Vagina (tissue), 2 donors: ENCODE data around the gene GTF2B. TPM values are rescaled to one million over a fixed set of nuclear protein-coding genes. Genes with fewer than 3 reads are reported as not detected.
A peak's percentile ranks its signal among the peaks of the same experiment; 100 is the strongest.
"Not testable (repeated sequence)": the region's sequence is repeated elsewhere in the genome, so short reads cannot be mapped to it uniquely, and the experiment has no call there.

Experiments
- DNase-seq, 2 donors: peaks; one replicate each; pipeline ENCODE4 v3.0.0-alpha.2; 2017; ENCODE audit errors: extremely low spot score in 2 of 2
- H3K27ac ChIP-seq: fragments of 200-600 bp; sonication (generic); one replicate; pipeline ENCODE4 v1.5.1; 2019
- H3K27me3 ChIP-seq: fragments of 200-600 bp; sonication (generic); one replicate; pipeline ENCODE4 v1.5.1; 2019
- H3K36me3 ChIP-seq, 2 donors: fragments of 200-600 bp; sonication (generic); one replicate each; pipeline ENCODE4 v1.5.1; 2017 to 2019
- H3K4me1 ChIP-seq: fragments of 200-600 bp; sonication (generic); one replicate; pipeline ENCODE4 v1.5.1; 2019
- H3K4me3 ChIP-seq, 2 donors: fragments of 200-600 bp; sonication (generic); 1 replicate in 1 of 2; 2 replicates in 1 of 2; pipeline ENCODE4 v1.5.1; 2016 to 2019
- H3K9me3 ChIP-seq: fragments of 200-600 bp; sonication (generic); one replicate; pipeline ENCODE4 v1.5.1; 2019
- CTCF ChIP-seq, 3 experiments: fragments of 450-650 bp in 2 of 3; fragments of 200-600 bp in 1 of 3; sonication (generic) in 1 of 3; IDR thresholded peaks; one replicate each; pipeline ENCODE4 v1.5.1; 2017 to 2019; ENCODE audit warnings: antibody characterized with exemption in 3 of 3, mild to moderate bottlenecking in 2 of 3, moderate library complexity in 2 of 3
- POLR2A ChIP-seq, 2 donors: fragments of 450-650 bp; IDR thresholded peaks; one replicate each; pipeline ENCODE4 v1.6.1; 2017; ENCODE audit warnings: antibody characterized with exemption in 2 of 2, mild to moderate bottlenecking in 2 of 2, moderate library complexity in 2 of 2
- POLR2AphosphoS5 ChIP-seq, 2 donors: sonication (generic); formaldehyde crosslinking; IDR thresholded peaks; one replicate each; pipeline ENCODE4 v1.9.0; 2017; ENCODE audit warnings: antibody characterized with exemption in 2 of 2, mild to moderate bottlenecking in 2 of 2, low read depth in 1 of 2; ENCODE audit not compliant: insufficient read depth in 1 of 2
- intact Hi-C: fragments of 100-400 bp; cut with DNase I; formaldehyde crosslinking; loops from one replicate; pipeline ENCODE4 v1.15.1; 2023
- total RNA-seq: library from RNA; depleted of rRNA; stranded (reverse); fragments of >200 nt; gene quantifications from one replicate; pipeline ENCODE4 v1.2.3, GENCODE V29; 2016

The GTF2B gene
- total RNA-seq, 1 donor from 2014 or later, result 22.8 TPM

- no peak for DNase-seq
- Histone ChIP-seq H3K4me1 (peaks cover 34% of the 10 kb centered on the region), H3K27me3 (no peaks in the 10 kb centered on the region), H3K36me3 (peaks cover 0 to 2% of the 10 kb centered on the region in 2 donors), H3K27ac (peak overlapping the region; percentile 95), H3K9me3 (no peaks in the 10 kb centered on the region), H3K4me3 (peak overlapping the region; percentile 81 to 83)
- no peak for TF ChIP-seq POLR2A (IDR thresholded peaks at IDR 0.05)
- intact Hi-C loops, result no loop called here
These were observed 579 bp upstream of the GTF2B start for GRCh38 chr1:88891951-88892340.

- Histone ChIP-seq H3K36me3 (peaks cover 0 to 12% of the 10 kb centered on the region in 2 donors), H3K4me1 (peaks cover 34% of the 10 kb centered on the region), H3K27ac (peak overlapping the region; percentile 95), H3K4me3 (peak overlapping the region; percentile 81 to 83), H3K27me3 (no peaks in the 10 kb centered on the region), H3K9me3 (no peaks in the 10 kb centered on the region)
- TF ChIP-seq CTCF (IDR thresholded peaks at IDR 0.05), result no peak
- intact Hi-C loops, result no loop called here
- DNase-seq, result no peak
These were observed 513 bp downstream of the GTF2B start for GRCh38 chr1:88890791-88891317.

- Histone ChIP-seq H3K36me3 (peaks cover 0 to 18% of the 10 kb centered on the region in 2 donors), H3K4me1 (peaks cover 34% of the 10 kb centered on the region), H3K27me3 (no peaks in the 10 kb centered on the region), H3K9me3 (no peaks in the 10 kb centered on the region), H3K27ac (peak overlapping the region; percentile 95), H3K4me3 (peak overlapping the region; percentile 81 to 83)
- intact Hi-C loops, result no loop called here
- TF ChIP-seq POLR2AphosphoS5 (IDR thresholded peaks at IDR 0.05; ENCODE audit: insufficient read depth in 1 of 2, low read depth in 1 of 2) (no peak), POLR2A (IDR thresholded peaks at IDR 0.05) (no peak), CTCF (IDR thresholded peaks at IDR 0.05) (no peak)
- no peak for DNase-seq
These were observed 1.2 kb downstream of the GTF2B start for GRCh38 chr1:88890131-88890530.

- TF ChIP-seq CTCF (IDR thresholded peaks at IDR 0.05) (no peak), POLR2A (IDR thresholded peaks at IDR 0.05) (no peak)
- DNase-seq, result no peak
- no peak overlapping the region for H3K27ac ChIP-seq
- H3K4me3 ChIP-seq, result no peak overlapping the region
- intact Hi-C loops, result no loop called here
- peaks cover 34% of the 10 kb centered on the region for H3K4me1 ChIP-seq
- H3K36me3 ChIP-seq, result peaks cover 0 to 26% of the 10 kb centered on the region in 2 donors
- no peaks in the 10 kb centered on the region for H3K9me3 ChIP-seq
- H3K27me3 ChIP-seq, result no peaks in the 10 kb centered on the region
These were observed 2.6 kb downstream of the GTF2B start for GRCh38 chr1:88888750-88889149.

GRCh38 chr1:88885933-88886332, 5.4 kb downstream of the GTF2B start:
- Histone ChIP-seq H3K4me3 (no peak overlapping the region), H3K4me1 (peaks cover 41% of the 10 kb centered on the region), H3K36me3 (peaks cover 0 to 30% of the 10 kb centered on the region in 2 donors), H3K27ac (no peak overlapping the region), H3K9me3 (no peaks in the 10 kb centered on the region), H3K27me3 (no peaks in the 10 kb centered on the region)
- DNase-seq, result no peak
- intact Hi-C loops, result no loop called here
- TF ChIP-seq POLR2AphosphoS5 (IDR thresholded peaks at IDR 0.05; ENCODE audit: insufficient read depth in 1 of 2, low read depth in 1 of 2), result no peak
- no peak for TF ChIP-seq CTCF (IDR thresholded peaks at IDR 0.05)
- no peak for TF ChIP-seq POLR2A (IDR thresholded peaks at IDR 0.05)

- no peak for TF ChIP-seq POLR2A (IDR thresholded peaks at IDR 0.05)
- no peak for TF ChIP-seq CTCF (IDR thresholded peaks at IDR 0.05)
- TF ChIP-seq POLR2AphosphoS5 (IDR thresholded peaks at IDR 0.05; ENCODE audit: insufficient read depth in 1 of 2, low read depth in 1 of 2), result no peak
- no peak overlapping the region for H3K27ac ChIP-seq
- intact Hi-C loops, result no loop called here
- no peaks in the 10 kb centered on the region for H3K27me3 ChIP-seq
- H3K4me3 ChIP-seq, result no peak overlapping the region
- no peaks in the 10 kb centered on the region for H3K9me3 ChIP-seq
- no peak for DNase-seq
- peaks cover 29% of the 10 kb centered on the region for H3K4me1 ChIP-seq
- H3K36me3 ChIP-seq, result peaks cover 0 to 30% of the 10 kb centered on the region in 2 donors
These were observed 8.2 kb downstream of the GTF2B start for GRCh38 chr1:88883156-88883555.

GRCh38 chr1:88880717-88881116, 10.7 kb downstream of the GTF2B start:
- H3K27me3 ChIP-seq, H3K4me3 ChIP-seq, DNase-seq, intact Hi-C loops, H3K27ac ChIP-seq, H3K9me3 ChIP-seq: not testable (repeated sequence)
- H3K36me3 ChIP-seq, result peaks cover 0 to 16% of the 10 kb centered on the region in 2 donors
- peaks cover 31% of the 10 kb centered on the region for H3K4me1 ChIP-seq
